Fibroblast of lung (primary cell): ENCODE data around the gene PDE11A.

Experiments
- CTCF ChIP-seq, 2 donors: IDR thresholded peaks in 1 of 2; conservative IDR thresholded peaks in 1 of 2; 1 replicate in 1 of 2; 2 replicates in 1 of 2; pipeline ENCODE4 v1.5.1; 2011 to 2012; ENCODE audit warnings: low read length in 2 of 2, control low read depth in 1 of 2, inconsistent platforms in 1 of 2, low read depth in 1 of 2, mild to moderate bottlenecking in 1 of 2
- EZH2 ChIP-seq: IDR thresholded peaks from 2 replicates; pipeline ENCODE4 v1.5.1; 2012; ENCODE audit warnings: low read length, control low read depth, mild to moderate bottlenecking; ENCODE audit errors: missing control alignments

GRCh38 chr2:177741866-177742265 lies 330.7 kb downstream of the PDE11A start:
- no peak for TF ChIP-seq CTCF (conservative IDR thresholded peaks at IDR 0.05 in 1 of 2, IDR thresholded peaks at IDR 0.05 in 1 of 2; ENCODE audit: low read depth in 1 of 2, low read length in 2 of 2)
- TF ChIP-seq EZH2 = no peak
